Glutamatergic neuron (in vitro differentiated cells): Measurements from ENCODE around the gene CCDC110. TPM values are rescaled to one million over a fixed set of nuclear protein-coding genes. Genes with fewer than 3 reads are reported as not detected.

Experiments used
- DNase-seq: peaks from one replicate; pipeline ENCODE4 v3.0.0; 2022
- H3K27ac Mint-ChIP-seq: one replicate; pipeline ENCODE4 v1.8.0; 2020; ENCODE audit warnings: mild to moderate bottlenecking, mixed read lengths, inconsistent platforms; ENCODE audit not compliant: unreplicated experiment
- H3K27me3 Mint-ChIP-seq: one replicate; pipeline ENCODE4 v1.8.0; 2020; ENCODE audit warnings: mild to moderate bottlenecking, moderate library complexity, mixed read lengths, inconsistent platforms; ENCODE audit not compliant: unreplicated experiment
- H3K36me3 Mint-ChIP-seq: one replicate; pipeline ENCODE4 v1.8.0; 2020; ENCODE audit warnings: mild to moderate bottlenecking, mixed read lengths, inconsistent platforms; ENCODE audit not compliant: unreplicated experiment
- H3K4me1 Mint-ChIP-seq: one replicate; pipeline ENCODE4 v1.8.0; 2020; ENCODE audit warnings: mild to moderate bottlenecking, low read depth, mixed read lengths, inconsistent platforms; ENCODE audit not compliant: unreplicated experiment
- H3K4me3 Mint-ChIP-seq: one replicate; pipeline ENCODE4 v1.8.0; 2020; ENCODE audit warnings: mild to moderate bottlenecking, mixed read lengths, inconsistent platforms; ENCODE audit not compliant: unreplicated experiment
- H3K9me3 Mint-ChIP-seq: one replicate; pipeline ENCODE4 v1.8.0; 2020; ENCODE audit warnings: mild to moderate bottlenecking, moderate library complexity, mixed read lengths, inconsistent platforms; ENCODE audit not compliant: unreplicated experiment
- total RNA-seq: library from RNA; stranded (reverse); fragmentation: NEBNext Ultra II Directional; extraction: Animal tissue kit (Norgen Biotek cat#: 25700); gene quantifications from one replicate; pipeline ENCODE4 v1.2.1, GENCODE V29; 2021; ENCODE audit not compliant: unreplicated experiment
- TF ChIP-seq, protein P1 (sequence below): fragments of 200-600 bp; sonication (generic); IDR thresholded peaks from one replicate; pipeline ENCODE4 v1.5.0; 2021; ENCODE audit not compliant: partially characterized antibody, unreplicated experiment

Gene CCDC110
- total RNA-seq, 1 donor from 2014 or later = 1.3 TPM

DNA sequence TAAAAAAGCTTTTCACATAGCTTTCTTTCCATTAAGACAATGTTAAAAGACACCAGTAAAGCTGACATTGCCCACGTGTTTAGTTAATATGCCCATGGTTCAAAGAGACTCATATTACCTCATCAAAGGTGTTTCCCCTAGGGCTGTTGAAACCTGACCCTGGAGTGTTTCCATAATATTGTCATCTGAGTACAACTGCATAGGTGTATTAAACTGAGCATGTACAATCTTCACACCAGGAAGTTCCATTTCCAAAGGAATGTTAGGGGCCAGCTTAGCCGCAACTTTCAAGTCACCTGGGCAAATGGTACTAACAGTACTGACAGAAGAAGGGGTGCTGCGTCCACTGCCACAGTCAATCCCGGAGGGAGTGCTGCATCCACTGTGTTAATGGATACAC is 36.6 kb upstream of the CCDC110 start:
- peaks cover 7% of the 10 kb centered on the region for H3K4me1 Mint-ChIP-seq
- H3K36me3 Mint-ChIP-seq = no peaks in the 10 kb centered on the region
- peaks cover 3% of the 10 kb centered on the region for H3K27me3 Mint-ChIP-seq
- TF ChIP-seq, protein P1, sequence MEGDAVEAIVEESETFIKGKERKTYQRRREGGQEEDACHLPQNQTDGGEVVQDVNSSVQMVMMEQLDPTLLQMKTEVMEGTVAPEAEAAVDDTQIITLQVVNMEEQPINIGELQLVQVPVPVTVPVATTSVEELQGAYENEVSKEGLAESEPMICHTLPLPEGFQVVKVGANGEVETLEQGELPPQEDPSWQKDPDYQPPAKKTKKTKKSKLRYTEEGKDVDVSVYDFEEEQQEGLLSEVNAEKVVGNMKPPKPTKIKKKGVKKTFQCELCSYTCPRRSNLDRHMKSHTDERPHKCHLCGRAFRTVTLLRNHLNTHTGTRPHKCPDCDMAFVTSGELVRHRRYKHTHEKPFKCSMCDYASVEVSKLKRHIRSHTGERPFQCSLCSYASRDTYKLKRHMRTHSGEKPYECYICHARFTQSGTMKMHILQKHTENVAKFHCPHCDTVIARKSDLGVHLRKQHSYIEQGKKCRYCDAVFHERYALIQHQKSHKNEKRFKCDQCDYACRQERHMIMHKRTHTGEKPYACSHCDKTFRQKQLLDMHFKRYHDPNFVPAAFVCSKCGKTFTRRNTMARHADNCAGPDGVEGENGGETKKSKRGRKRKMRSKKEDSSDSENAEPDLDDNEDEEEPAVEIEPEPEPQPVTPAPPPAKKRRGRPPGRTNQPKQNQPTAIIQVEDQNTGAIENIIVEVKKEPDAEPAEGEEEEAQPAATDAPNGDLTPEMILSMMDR = no peak
- no peak overlapping the region for H3K4me3 Mint-ChIP-seq
- H3K9me3 Mint-ChIP-seq = peaks cover 2% of the 10 kb centered on the region
- DNase-seq = no peak
- H3K27ac Mint-ChIP-seq = no peak overlapping the region

DNA sequence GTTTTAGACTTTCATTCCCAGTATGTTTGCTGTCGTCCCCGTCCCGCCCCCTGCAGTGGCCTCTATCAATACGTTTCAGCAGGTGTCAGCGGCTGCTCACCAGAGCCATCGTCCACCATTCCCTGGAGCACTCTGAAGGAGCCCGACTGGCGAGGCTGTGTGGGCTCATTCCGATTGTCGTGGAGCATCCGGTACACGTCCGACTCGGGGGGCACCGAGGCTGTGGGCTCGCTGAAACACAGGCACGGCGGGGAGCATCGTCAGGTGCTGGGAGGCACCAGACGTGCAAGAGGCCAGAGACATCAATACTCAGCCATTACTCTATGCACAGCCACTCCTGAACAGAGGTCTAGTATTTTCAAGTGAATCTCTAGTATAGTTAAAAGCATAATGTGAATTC is 34.9 kb upstream of the CCDC110 start:
- no peak for DNase-seq
- peaks cover 3% of the 10 kb centered on the region for H3K9me3 Mint-ChIP-seq
- TF ChIP-seq, protein P1 = no peak
- no peaks in the 10 kb centered on the region for H3K36me3 Mint-ChIP-seq
- peaks cover 7% of the 10 kb centered on the region for H3K4me1 Mint-ChIP-seq
- H3K27me3 Mint-ChIP-seq = peaks cover 6% of the 10 kb centered on the region
- no peak overlapping the region for H3K27ac Mint-ChIP-seq
- no peak overlapping the region for H3K4me3 Mint-ChIP-seq

DNA sequence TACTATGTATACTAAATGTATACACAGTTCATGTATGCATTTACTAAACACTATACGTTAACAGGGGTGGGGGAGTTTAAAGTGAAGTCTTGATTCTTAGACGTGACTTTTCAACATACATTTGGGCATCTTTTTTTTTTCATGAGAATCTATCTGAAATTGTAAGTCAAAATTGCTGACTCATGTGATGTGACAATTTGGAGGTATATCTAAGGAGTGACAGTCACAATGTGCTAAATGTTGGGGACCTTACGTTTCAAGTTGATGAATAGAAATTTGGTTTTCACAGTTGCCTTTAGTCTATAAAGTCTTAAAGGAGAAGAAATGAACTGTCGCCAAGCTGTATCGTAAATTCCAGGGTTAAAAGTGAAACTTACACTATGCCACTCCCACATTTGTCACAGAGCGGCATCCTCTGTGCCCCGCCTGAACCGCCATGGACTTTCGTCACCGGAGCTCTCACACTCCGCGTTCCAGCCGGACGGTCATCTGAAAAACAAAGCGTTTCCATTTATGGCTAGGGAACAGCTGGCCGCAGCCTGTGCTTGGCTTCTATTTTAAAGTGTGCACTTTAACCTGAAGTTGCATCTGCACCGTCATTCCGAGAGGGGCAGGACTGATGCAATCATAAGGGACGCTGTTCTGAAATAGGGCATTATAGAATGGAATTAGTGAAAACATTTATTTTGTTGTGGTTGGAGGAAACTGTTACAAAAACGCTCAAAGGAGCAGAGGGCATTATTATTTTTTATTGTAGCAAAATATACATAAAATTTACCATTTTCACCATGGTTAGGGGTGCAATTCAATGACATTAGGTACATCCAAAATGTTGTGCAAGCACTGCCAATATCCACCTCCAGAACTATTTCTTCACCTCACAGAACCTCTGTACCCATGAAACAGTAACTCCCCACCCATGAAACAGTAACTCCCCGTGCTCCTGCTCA is 32.8 kb upstream of the CCDC110 start:
- peaks cover 6% of the 10 kb centered on the region for H3K9me3 Mint-ChIP-seq
- peaks cover 6% of the 10 kb centered on the region for H3K27me3 Mint-ChIP-seq
- DNase-seq = peak; percentile 50
- TF ChIP-seq, protein P1 = no peak
- no peak overlapping the region for H3K4me3 Mint-ChIP-seq
- H3K27ac Mint-ChIP-seq = peak overlapping the region; percentile 49
- peaks cover 11% of the 10 kb centered on the region for H3K36me3 Mint-ChIP-seq
- H3K4me1 Mint-ChIP-seq = peaks cover 7% of the 10 kb centered on the region

- H3K27me3 Mint-ChIP-seq = peaks cover 6% of the 10 kb centered on the region
- peaks cover 11% of the 10 kb centered on the region for H3K36me3 Mint-ChIP-seq
- no peak overlapping the region for H3K4me3 Mint-ChIP-seq
- TF ChIP-seq, protein P1 = no peak
- H3K9me3 Mint-ChIP-seq = peaks cover 6% of the 10 kb centered on the region
- H3K4me1 Mint-ChIP-seq = peaks cover 3% of the 10 kb centered on the region
- no peak for DNase-seq
- peak overlapping the region; percentile 62 for H3K27ac Mint-ChIP-seq
Observed at GRCh38 chr4:185502386-185502785, 30.9 kb upstream of the CCDC110 start.

- H3K4me1 Mint-ChIP-seq = peaks cover 3% of the 10 kb centered on the region
- no peak overlapping the region for H3K27ac Mint-ChIP-seq
Observed at GRCh38 chr4:185500576-185500975, 29.0 kb upstream of the CCDC110 start.

More at GRCh38 chr4:185500576-185500975, 29.0 kb upstream of the CCDC110 start:
- peaks cover 11% of the 10 kb centered on the region for H3K36me3 Mint-ChIP-seq
- no peak overlapping the region for H3K4me3 Mint-ChIP-seq
- H3K9me3 Mint-ChIP-seq = peaks cover 6% of the 10 kb centered on the region
- TF ChIP-seq, protein P1 = no peak
- H3K27me3 Mint-ChIP-seq = peaks cover 10% of the 10 kb centered on the region
- DNase-seq = no peak
